ENCODE measurements around the gene ANKRD13A.

DNA sequence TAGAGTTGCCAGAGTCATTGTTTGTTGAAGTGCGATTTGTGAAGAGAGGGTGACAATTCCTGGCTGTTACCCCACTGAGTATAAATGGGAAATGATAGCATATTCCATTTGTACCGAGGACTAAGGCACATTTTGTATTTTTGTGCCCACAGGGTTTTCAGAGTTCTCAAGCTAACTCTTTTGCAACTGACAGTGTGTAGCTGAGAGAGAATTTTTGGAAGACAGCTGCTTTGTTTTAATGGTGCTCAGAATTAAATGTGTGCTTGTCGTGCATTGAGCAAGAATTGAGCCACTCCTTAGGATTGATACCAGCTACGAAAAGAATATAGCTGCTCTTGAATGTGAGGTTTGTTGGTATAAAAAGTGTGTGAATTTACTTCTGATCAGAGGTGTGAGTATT lies 21.7 kb downstream of the ANKRD13A start:
- TF ChIP-seq POLR2AphosphoS5 (IDR thresholded peaks at IDR 0.05), result no peak
- TF ChIP-seq, protein P1, sequence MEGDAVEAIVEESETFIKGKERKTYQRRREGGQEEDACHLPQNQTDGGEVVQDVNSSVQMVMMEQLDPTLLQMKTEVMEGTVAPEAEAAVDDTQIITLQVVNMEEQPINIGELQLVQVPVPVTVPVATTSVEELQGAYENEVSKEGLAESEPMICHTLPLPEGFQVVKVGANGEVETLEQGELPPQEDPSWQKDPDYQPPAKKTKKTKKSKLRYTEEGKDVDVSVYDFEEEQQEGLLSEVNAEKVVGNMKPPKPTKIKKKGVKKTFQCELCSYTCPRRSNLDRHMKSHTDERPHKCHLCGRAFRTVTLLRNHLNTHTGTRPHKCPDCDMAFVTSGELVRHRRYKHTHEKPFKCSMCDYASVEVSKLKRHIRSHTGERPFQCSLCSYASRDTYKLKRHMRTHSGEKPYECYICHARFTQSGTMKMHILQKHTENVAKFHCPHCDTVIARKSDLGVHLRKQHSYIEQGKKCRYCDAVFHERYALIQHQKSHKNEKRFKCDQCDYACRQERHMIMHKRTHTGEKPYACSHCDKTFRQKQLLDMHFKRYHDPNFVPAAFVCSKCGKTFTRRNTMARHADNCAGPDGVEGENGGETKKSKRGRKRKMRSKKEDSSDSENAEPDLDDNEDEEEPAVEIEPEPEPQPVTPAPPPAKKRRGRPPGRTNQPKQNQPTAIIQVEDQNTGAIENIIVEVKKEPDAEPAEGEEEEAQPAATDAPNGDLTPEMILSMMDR (IDR thresholded peaks at IDR 0.05), result no peak
- TF ChIP-seq EP300 (IDR thresholded peaks at IDR 0.05), result no peak

Measured in sigmoid colon (tissue), 4 donors.